GM19463 (cell line): ENCODE measurements around the gene RFPL2.
"Not testable (repeated sequence)": the region's sequence is repeated elsewhere in the genome, so short reads cannot be mapped to it uniquely, and the experiment has no call there.

ENCODE experiments used
- ATAC-seq: cut with Tn5 transposase; IDR thresholded peaks from one replicate; pipeline ENCODE4 v1.9.1; 2021; ENCODE audit warnings: mild to moderate bottlenecking, moderate library complexity; ENCODE audit not compliant: unreplicated experiment

The RFPL2 gene

DNA sequence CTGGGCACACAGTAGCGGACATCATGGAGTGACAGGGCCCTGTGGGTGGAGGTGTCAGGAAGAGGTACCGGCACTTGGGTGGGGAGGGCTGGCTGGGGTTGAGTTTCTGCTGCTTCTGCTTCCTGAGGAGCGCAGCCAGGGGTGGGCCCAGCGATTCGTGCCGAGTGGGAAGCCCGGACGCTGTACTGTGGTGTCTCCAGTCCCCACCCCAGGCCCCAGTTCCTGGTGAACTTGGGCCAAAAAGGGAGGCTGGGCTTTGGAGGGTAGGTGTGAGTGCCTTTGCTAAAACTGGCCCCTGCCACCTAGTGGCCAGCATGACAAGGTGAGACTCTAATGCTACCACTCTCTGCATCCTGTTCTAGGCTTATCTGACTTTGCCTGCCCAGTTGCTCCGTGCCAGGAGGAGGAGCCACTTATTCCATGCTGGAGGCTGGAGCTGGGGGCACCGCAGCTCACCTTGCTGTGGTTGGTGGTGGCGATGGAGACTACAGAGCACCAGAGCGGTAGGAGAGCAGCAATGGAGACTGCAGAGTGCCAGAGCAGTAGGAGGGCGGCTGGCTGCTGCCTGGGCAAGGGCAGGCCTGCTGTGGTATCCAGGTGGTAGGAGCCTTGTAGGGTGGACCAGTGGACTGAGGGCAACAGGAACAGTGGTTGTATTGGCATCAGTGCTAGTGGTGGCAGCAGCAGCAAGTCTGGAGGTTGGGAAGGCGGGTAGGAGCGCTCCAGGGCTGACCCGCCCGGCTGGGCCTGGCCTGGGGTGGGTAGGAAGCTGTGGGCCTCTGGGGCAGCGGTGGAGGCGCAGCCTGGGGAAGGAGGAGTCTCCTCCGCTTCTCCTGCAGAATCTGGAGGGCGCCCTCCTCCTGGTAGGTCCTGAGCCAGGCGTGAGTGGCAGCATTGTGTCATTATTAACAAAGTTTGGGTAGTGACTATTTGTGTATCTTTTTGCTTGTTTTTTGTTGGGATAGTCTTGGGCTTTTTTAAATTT is 2.2 kb upstream of the RFPL2 start:
- ATAC-seq = no peak

DNA sequence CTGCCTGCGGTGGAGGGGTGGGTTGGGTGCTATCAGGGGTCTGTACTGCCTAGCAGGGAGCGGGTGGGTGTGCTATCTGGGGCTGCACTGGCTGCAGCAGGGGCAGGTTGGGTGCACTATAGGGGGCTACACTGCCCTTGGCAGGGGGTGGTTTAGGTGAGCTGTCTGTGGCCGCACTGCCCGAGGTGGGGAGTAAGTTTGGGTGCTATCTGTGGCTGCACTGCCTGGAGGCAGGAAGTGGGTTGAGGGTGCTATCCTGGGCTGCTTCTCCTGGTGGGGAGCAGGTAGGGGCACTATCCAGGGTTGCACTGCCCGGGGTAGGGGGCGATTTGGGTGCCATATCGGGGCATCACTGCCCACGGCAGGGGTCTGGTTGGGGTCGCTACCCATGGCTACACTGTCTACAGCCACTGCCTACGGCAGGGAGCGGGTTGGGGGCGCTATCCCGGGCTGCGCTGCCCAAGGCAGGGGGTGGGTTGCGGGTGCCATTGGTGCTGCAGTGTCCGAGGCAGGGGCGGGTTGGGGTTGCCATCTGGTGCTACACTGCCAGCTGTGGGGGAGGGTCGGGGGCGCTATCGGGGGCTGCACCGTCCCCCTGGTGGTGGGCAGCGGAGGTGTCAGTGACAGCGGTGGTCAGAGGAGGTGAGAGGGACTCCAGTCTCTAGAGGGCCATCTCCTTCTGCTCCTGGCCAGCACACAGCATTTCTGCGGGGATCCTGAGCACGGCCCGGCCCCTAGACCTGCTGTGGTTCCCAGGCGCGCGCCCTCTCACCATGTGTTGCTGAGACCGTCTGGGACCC is 1.3 kb upstream of the RFPL2 start:
- ATAC-seq = no peak

DNA sequence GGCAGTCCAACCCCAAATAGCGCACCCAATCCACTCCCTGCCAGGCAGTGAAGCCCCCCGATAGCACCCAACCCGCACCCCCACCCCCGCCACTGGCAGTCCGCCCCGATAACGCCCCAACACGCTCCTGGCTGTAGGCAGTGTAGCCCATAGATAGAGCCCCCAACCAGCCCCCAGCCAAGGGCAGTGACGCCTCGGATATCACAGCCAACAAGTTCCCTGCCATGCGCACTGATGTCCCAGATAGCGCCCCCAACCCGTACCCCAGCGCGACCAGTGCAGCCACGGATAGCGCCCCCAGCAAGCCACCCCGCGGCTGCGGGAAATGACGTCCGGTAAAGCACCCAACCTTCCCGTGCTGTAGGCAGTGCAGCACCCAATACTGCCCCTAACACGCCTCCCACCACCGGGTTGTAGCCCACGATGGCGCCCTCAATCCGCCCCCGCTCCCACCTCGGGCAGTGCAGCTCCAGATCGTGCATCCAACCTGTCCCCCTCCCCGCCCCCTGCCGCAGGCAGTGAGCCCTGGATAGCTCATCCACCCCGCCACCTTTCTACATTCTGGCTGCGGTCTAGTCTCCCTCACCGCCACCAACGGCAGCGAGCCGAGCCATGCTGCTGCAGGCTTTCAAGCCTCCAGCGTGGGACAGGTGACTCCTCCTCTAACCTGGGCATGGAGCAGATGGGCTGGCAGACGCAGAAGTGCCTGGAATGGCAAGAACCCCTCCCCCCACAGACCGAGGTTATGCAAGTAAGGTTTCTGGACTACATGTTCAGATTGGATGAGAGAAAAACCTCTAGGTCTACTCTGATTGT is 625 bp downstream of the RFPL2 start:
- no peak for ATAC-seq

DNA sequence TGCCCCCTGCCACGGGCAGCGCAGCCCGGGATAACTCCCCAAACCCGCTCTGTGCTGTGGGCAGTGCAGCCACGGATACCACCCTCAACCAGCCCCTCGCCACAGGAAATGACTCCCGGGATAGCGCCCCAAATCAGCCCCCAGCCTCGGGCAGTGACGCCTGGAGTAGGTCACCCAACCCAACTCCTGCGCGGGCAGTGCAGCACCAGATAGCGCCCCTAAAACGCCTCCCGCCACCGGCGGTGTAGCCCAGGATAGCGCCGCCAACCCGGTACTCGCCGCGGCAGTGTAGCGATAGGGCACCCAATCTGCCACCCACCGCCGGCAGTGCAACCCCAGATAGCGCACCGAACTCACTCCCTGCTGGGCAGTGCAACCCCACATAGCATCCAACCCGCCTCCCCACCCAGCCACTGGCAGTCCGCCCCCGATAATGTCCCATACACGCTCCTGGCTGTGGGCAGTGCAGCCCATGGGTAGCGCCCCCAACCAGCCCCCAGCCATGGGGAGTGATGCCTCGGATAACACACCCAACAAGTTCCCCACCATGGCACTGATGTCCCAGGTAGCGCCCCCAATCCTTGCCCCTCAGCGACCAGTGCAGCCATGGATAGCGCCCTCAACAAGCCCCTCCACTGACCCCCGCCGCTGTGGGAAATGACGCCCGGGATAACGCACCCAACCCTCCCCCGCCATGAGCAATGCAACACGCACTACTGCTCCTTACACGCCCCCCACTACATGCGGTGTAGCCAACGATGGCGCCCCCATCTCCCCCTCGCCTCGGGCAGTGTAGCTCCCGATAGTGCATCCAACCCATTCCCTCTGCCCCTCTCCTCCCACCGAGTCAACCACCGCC is 1.5 kb downstream of the RFPL2 start:
- ATAC-seq = no peak

DNA sequence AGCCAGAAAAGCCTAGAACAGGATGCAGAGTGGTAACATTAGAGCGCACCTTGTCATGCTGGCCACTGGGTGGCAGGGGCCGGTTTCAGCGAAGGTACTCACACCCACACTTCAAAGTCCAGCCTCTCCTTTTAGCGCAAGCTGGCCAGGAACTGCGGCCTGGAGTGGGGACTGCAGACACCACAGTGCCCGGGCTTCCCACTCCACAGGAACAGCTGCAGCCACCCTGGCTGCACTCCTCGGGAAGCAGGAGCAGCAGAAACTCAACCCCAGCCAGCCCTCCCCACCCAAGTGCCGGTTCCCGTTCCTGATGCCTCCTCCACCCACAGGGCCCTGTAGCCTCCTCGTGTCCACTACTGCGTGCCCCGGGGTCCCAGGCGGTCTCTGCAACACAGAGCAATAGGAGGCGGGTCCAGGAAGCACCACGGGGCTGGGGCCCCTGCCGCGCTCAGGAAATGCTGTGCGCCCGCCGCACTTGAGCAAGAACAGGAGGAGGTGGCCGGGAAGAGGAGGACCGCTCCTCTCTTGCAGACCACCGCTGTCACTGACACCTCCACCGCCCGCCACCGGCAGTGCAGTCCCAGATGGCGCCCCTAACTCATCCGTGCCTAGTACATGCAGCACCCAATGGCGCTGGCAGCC is 2.2 kb downstream of the RFPL2 start:
- no peak for ATAC-seq

DNA sequence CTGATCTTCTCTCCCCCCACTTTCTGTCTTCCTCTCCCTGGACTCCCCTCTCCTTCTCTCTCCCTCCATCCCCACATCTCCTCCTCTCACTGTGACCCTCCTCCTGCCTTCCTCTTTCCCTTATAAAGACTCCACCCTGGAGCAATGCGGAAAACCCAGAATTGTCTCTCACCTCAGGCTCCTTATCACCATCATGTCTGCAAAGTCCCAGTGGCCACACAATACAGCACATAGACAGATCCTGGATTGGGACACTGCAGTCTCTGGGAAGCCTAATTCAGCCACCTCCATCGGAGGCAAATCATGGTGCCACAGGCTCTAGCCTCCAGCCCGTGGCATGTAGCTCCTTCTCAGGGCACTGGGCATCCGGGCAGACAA is 2.7 kb downstream of the RFPL2 start:
- no peak for ATAC-seq

DNA sequence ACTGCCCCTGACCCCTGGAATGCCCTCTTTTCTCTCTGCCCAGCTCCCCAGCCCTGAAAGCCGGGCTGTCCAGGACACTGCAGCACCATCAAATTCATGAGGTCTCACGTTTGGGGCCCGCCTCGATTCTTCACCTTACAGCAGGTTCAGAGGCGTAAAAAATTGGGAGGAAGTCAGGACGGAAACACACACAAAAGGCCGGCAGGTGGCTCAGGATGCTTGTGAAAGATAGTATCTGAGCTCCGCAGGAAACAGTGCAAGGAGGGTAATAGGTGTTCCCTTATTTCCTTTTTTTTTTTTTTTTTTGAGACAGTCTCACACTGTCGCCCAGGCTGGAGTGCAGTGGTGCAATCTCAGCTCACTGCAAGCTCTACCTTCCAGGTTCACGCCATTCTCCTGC is 4.1 kb downstream of the RFPL2 start:
- no peak for ATAC-seq

DNA sequence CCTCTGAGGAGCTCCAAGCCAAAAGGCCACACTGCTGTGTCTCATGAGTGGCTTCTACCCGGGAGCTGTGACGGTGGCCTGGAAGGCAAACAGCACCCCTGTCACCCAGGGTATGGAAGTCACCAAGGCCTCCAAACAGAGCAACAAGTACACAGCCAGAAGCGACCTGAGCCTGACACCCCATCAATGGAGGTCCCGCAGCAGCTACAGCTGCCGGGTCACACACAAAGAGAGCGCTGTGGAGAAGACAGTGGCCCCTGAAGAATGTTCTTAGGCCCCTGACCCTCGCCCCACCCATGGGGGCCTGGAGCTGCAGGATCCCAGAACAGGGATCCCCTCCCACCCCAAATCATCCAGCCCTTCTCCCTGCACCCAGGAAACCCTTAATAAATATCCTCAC is 4.9 kb downstream of the RFPL2 start:
- no peak for ATAC-seq

DNA sequence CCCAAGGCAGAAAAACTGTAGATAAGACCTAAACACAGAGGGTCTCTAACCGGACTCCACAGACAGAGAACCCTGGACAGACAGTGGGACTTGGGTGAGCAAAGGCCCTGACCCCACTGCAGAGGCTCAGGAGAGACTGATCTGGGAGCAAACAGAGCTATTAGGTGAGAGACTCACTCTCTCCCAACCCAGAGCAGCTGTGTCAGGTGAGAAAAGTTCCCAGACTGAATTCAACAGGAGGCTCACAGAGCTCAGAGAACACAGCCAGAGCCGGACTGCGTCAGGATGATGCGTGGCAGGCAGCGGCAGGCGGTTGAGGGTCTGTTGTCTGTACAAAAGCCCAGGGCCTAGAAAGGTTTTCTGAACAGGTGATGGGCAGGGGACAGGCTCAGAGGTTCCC is 5.5 kb downstream of the RFPL2 start:
- ATAC-seq = no peak

DNA sequence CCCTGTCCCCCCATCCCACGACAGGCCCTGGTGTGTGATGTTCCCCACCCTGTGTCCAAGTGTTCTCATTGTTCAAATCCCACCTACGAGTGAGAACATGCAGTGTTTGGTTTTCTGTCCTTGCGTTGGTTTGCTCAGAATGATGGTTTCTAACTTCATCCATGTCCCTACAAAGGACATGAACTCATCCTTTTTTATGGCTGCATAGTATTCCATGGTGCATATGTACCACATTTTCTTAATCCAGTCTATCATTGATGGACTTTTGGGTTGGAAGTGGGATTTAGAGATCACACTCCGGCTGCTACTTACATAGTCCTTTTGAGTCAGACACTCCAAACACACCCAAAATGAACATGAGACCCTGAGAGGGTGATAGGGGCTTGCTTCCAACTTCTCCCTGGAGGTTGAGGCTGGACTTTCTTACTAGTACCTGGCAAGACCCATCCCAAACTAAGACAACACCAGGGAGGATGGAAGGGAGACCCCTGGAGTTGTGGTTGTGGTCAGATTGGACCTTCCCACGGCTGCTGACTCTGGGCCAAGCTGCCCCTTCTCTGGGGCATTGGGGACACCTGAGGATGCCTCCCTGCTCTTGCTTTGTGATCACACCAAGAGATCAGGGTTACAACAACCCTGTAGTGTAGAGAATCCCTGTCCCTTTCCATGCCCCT is 7.2 kb downstream of the RFPL2 start:
- not testable (repeated sequence) for ATAC-seq

DNA sequence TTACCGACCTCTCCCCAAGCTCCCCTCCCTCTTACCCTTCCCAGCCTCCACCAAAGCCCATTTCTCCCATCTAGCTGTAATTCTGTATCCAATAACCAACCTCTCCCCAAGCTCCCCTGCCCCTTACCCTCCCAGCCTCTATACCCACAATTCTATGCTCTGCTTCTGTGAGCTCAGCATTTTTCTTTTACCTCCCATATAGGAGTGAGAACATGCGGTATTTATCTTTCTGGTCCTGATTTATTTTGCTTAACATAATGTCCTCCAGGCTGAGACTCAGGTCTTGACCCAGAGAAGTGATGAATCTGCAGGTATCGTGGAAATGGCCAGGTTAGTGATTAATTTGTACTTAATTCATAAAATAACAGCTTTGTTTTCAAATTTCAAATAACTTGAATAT is 9.0 kb downstream of the RFPL2 start:
- ATAC-seq = not testable (repeated sequence)

DNA sequence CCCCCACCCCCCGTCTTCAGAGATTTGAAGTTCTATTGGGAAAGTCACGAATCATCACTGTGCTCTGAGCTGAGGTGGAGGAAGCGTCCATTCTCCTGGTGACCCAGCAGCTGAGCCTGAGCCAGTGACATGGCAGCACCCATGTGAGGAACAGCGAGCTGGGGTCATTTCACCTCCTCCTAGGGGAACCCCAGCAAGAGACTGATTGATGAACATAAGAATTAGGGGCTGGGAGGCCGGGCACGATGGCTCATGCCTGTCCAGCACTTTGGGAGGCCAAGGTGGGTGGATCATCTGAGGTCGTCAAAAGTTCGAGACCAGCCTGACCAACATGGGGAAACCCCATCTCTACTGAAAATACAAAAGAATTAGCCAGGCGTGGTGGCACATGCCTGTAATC is 11.5 kb downstream of the RFPL2 start:
- ATAC-seq = not testable (repeated sequence)

DNA sequence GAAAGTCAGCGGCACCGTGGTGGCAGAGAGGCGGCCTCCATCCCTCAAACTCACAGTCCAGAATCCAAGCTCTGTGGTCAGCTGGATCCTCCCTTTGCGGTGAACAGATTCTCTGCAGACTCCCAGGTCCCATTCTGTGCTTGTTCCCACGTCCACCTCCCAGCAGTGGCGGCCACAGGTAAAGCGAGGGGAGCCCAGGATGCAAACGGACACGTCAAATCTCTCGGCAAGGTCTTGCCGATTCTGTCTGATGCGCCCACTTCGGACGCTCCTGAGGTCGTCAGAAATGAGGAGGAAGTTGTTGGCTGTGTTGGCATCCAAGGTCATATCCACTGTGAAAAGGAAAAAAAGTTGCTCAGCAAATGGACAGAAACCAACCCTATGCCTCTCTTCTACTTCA is 13.9 kb downstream of the RFPL2 start:
- ATAC-seq = not testable (repeated sequence)

DNA sequence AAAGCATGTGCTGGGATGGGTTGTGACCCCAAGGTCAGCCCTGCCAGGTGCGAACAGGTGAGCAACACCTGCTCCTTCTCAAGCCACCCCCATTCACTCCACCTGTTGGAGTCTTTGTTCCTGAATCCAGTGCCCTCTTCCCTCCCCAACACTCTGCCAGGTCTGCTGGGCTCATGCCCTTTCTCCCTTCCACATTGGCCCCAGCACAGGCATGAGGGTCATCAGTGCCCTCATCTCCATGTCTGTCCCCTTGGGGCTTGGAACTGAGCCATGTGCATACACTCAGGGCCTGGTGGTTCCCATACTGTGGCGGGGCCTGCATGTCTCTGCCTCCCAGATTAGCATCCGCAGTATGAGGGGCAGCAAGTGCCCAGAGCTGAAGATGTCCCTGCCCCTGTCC is 19.1 kb downstream of the RFPL2 start:
- no peak for ATAC-seq

DNA sequence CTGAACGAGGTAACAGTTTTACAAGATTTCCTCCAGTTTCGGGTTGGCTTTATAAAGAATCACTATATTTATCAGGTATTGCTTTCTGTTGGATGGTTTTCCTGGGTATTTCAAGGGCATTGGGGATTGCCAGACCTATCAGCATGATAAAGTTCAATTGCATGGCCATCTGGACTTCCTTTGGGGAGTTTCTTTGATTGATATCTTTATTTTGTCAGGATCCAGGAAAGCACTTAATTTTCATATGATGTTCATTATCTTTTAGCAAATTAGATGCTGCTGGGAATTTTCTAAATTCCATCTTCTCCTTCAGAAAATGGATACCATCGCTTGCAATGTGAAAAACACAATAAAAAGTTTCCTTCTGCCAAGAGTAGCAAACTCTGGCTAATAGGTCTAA is 21.2 kb downstream of the RFPL2 start:
- ATAC-seq = no peak

DNA sequence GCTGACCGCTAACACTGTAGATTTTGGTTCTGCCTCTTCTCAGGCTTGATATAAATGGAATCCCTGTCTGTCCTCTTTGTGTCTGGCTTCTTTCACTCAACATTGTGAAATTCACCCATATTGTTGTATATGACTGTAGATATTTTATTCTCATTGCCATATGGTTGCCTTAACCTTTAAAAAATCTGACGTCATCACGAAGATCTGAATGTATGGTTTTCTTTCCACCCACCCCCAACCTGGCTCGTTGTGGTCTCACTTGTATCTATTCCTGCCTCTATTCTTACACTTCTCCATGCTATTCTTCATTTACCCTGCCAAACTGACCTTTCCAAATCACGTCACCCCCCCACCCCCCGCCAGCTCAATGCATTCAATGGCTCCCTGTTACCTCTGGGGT is 23.8 kb downstream of the RFPL2 start:
- ATAC-seq = no peak

DNA sequence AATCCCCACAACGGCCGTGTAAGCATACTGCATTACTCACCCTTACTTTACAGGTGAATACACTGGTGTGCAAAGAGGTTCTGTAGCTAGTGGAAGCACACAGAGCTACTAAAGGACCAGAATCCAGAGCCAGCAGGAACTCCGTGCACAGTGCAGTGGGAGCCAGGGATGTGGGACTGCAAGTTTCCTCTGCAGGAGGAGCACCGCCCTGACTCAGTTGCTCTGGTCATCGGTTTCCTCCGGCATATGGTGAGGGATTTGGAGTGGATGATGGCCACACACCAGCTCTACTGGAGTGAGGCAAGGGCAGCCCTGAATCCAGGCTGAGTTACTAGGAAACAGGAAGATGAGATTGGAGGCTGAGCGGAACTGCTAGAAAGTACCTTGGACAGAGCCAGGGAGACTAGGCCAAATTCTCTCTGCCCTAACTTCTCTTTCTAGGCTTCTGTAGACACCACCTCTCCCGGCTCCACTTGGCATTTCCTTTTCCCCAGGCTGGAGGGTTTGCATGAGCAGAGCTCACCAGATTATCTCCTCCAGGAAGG is 27.6 kb downstream of the RFPL2 start:
- ATAC-seq = no peak

DNA sequence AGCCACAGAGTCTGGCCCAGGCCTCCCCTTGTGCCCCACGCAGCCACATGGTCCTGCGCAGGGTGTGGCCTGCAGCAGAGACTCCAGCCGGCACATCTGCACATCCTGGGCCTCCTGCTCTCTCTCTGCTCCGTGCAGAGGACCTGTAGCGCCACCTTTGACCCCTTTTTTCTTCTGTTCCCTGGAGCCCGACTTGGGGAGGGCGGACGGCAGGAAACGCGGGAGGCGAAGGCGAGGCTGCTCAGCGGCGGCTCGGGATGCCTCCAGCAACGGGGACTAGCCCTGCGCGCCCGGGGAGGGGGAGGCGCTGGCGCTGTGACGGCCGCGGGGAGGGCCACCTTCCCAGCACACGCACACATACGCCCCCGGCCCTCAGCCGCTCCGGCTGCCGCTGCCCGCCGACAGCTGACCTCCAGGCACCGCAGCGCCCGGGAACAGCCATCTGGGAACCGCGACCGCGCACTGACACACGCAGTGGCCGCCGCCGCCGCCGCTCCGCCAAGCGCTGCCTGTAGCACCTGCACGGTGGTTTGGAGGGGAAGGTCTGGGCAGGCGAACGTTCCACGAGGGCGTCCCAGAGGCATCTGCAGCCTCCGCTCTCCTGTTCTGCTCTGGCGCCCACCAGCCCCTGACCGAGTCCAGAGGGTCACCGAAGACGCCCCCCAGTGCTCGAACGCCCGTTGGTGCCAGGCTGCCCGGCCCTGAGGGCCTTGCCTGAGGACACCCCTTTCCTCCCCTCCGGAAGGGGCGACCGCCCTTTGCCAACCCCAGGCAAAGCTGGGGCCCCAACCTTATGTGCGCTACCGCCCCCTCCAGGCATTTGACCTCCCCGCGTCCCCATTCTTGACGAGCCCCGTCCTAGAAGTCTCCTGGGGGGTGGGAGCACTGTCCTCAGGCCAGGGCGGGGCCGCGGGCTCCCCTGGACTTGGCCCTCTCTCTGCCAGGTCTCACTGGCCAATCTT is 28.9 kb downstream of the RFPL2 start:
- no peak for ATAC-seq
